HepG2 (cell line): ENCODE data around the gene DNMBP. TPM values are rescaled to one million over a fixed set of nuclear protein-coding genes. Genes with fewer than 3 reads are reported as not detected.

ENCODE experiments used
- ATAC-seq: fragments of 200-7000 bp; cut with Tn5 transposase; 3 replicates; pipeline ENCODE4 v1.9.1; 2020; ENCODE audit warnings: mild to moderate bottlenecking, moderate library complexity
- BruUV-seq: library from RNA; stranded (reverse); fragments of 400-500 nt; replicated peaks from 2 replicates; lab custom pipeline; 2021; lab: Mats Ljungman, UMichigan
- CTCF ChIA-PET: fragments of 300-600 bp; formaldehyde crosslinking; extraction: SDS; loops from one replicate; lab custom pipeline; 2021; ENCODE audit warnings: low total read pairs, inconsistent platforms, low intra/inter-chr PET ratio; lab: Yijun Ruan, JAX
- POLR2A ChIA-PET: fragments of 350-600 bp; sonication (Branson Sonifier 250); formaldehyde crosslinking; loops from one replicate; lab custom pipeline; 2020; ENCODE audit warnings: antibody characterized with exemption, inconsistent platforms; lab: Yijun Ruan, JAX
- DNase-seq: peaks from one replicate; pipeline ENCODE4 v3.0.0-alpha.2; 2015; ENCODE audit warnings: low spot score
- FAIRE-seq: peaks from 3 replicates; lab custom pipeline; 2011; peaks lifted over from hg19 to GRCh38; lab: Jason Lieb, UNC
- H2AFZ ChIP-seq: one replicate; pipeline ENCODE4 v1.6.1; 2011; ENCODE audit warnings: low read length, inconsistent platforms
- H3K27ac ChIP-seq: fragments of 300-600 bp; 3 replicates; pipeline ENCODE4 v1.8.0; 2011; ENCODE audit warnings: mixed run types, mild to moderate bottlenecking, mixed read lengths, low read length, inconsistent platforms; ENCODE audit not compliant: insufficient read depth; ENCODE audit errors: extremely low read length
- H3K27me3 ChIP-seq, 2 experiments: fragments of 200-600 bp in 1 of 2; 2 replicates in 1 of 2; 3 replicates in 1 of 2; pipeline versions ENCODE4 v1.6.0 to v1.8.0; 2011; ENCODE audit warnings: low read length in 2 of 2, mild to moderate bottlenecking in 2 of 2, moderate library complexity in 2 of 2, inconsistent platforms in 1 of 2; ENCODE audit not compliant: insufficient read depth in 2 of 2, control insufficient read depth in 1 of 2
- H3K36me3 ChIP-seq, 2 experiments: fragments of 200-600 bp in 1 of 2; replicated peaks in 1 of 2; 2 replicates in 1 of 2; 3 replicates in 1 of 2; pipeline versions ENCODE4 v1.5.1 to v1.8.0; 2011; ENCODE audit warnings: low read length in 2 of 2, inconsistent platforms in 1 of 2; ENCODE audit not compliant: insufficient read depth in 2 of 2, control insufficient read depth in 1 of 2
- H3K4me1 ChIP-seq: 2 replicates; pipeline ENCODE4 v1.5.1; 2012; ENCODE audit warnings: low read length, inconsistent platforms; ENCODE audit not compliant: insufficient read depth
- H3K4me2 ChIP-seq: 2 replicates; pipeline ENCODE4 v1.6.0; 2011; ENCODE audit warnings: low read depth, low read length, inconsistent platforms
- H3K4me3 ChIP-seq, 3 experiments: fragments of 200-600 bp in 1 of 3; sonication (generic), shearing (Covaris generic) in 1 of 3; replicated peaks in 1 of 3; 2 replicates each; pipeline ENCODE4 v1.5.1; 2011 to 2016; ENCODE audit warnings: low read length in 3 of 3, inconsistent platforms in 2 of 3, low read depth in 2 of 3, mild to moderate bottlenecking in 2 of 3, control low read depth in 1 of 3, mixed read lengths in 1 of 3; ENCODE audit not compliant: insufficient read depth in 1 of 3
- H3K79me2 ChIP-seq: one replicate; pipeline ENCODE4 v1.6.1; 2011; ENCODE audit warnings: low read length, inconsistent platforms; ENCODE audit not compliant: insufficient read depth
- H3K9ac ChIP-seq: 2 replicates; pipeline ENCODE4 v1.6.0; 2011; ENCODE audit warnings: mild to moderate bottlenecking, low read depth, low read length, inconsistent platforms; ENCODE audit not compliant: insufficient read depth
- H3K9me3 ChIP-seq: 2 replicates; pipeline ENCODE4 v1.5.1; 2012; ENCODE audit warnings: mild to moderate bottlenecking, low read length
- H4K20me1 ChIP-seq: 2 replicates; pipeline ENCODE4 v1.6.0; 2011; ENCODE audit warnings: inconsistent platforms, mild to moderate bottlenecking, low read length, moderate library complexity; ENCODE audit not compliant: insufficient read depth
- ARID2 ChIP-seq: sonication (generic); formaldehyde crosslinking; IDR thresholded peaks from 2 replicates; pipeline ENCODE4 v1.8.1; 2022; ENCODE audit warnings: mild to moderate bottlenecking, missing genetic modification reagents, borderline replicate concordance
- ETV5 ChIP-seq: IDR thresholded peaks from 2 replicates; pipeline ENCODE4 v1.6.1; 2018; ENCODE audit warnings: missing biosample characterization, missing genetic modification reagents, inconsistent platforms, borderline replicate concordance
- FOSL2 ChIP-seq: sonication (generic); formaldehyde crosslinking; IDR thresholded peaks from 2 replicates; pipeline ENCODE4 v1.4.0; 2020; ENCODE audit warnings: missing genetic modification reagents
- GTF2F1 ChIP-seq: fragments of 150-350 bp; IDR thresholded peaks from 2 replicates; pipeline ENCODE4 v1.6.1; 2014; ENCODE audit warnings: low read length
- KDM1A ChIP-seq: IDR thresholded peaks from 2 replicates; pipeline ENCODE4 v1.6.1; 2016; ENCODE audit warnings: missing compliant biosample characterization
- MLXIP ChIP-seq: sonication (generic); formaldehyde crosslinking; IDR thresholded peaks from 2 replicates; pipeline ENCODE4 v1.9.0; 2021; ENCODE audit warnings: missing genetic modification reagents, borderline replicate concordance
- NFATC3 ChIP-seq: sonication (generic); formaldehyde crosslinking; IDR thresholded peaks from 2 replicates; pipeline ENCODE4 v1.5.1; 2020; ENCODE audit warnings: mild to moderate bottlenecking, missing genetic modification reagents
- NFRKB ChIP-seq: fragments of 450-650 bp; IDR thresholded peaks from 2 replicates; pipeline ENCODE4 v1.6.1; 2017
- PAX8 ChIP-seq: sonication (generic); formaldehyde crosslinking; IDR thresholded peaks from 2 replicates; pipeline ENCODE4 v1.8.0; 2022; ENCODE audit warnings: mild to moderate bottlenecking, missing genetic modification reagents, borderline replicate concordance
- POLR2A ChIP-seq, 2 experiments: IDR thresholded peaks; 2 replicates each; pipeline ENCODE4 v1.6.1; 2011; ENCODE audit warnings: low read depth in 2 of 2, low read length in 2 of 2, mild to moderate bottlenecking in 1 of 2, moderate library complexity in 1 of 2; ENCODE audit not compliant: insufficient read depth in 1 of 2
- SMARCE1 ChIP-seq: fragments of 450-650 bp; IDR thresholded peaks from 2 replicates; pipeline ENCODE4 v1.6.1; 2017; ENCODE audit warnings: borderline replicate concordance
- ZBTB1 ChIP-seq: sonication (generic); formaldehyde crosslinking; IDR thresholded peaks from 2 replicates; pipeline ENCODE4 v1.4.0; 2020; ENCODE audit warnings: missing genetic modification reagents, borderline replicate concordance
- ZNF160 ChIP-seq: sonication (generic); formaldehyde crosslinking; IDR thresholded peaks from 2 replicates; pipeline ENCODE4 v1.8.0; 2022; ENCODE audit warnings: mild to moderate bottlenecking, inconsistent platforms, missing genetic modification reagents
- ZNF678 ChIP-seq: sonication (generic); formaldehyde crosslinking; IDR thresholded peaks from 2 replicates; pipeline ENCODE4 v1.4.0; 2020; ENCODE audit warnings: mild to moderate bottlenecking, missing genetic modification reagents
- ZNF75D ChIP-seq: sonication (generic); formaldehyde crosslinking; IDR thresholded peaks from 2 replicates; pipeline ENCODE4 v1.8.1; 2023; ENCODE audit warnings: missing genetic modification reagents, mild to moderate bottlenecking, borderline replicate concordance
- WGBS: methylation state at CpG from one replicate; pipeline ENCODE4 v1.1.6; 2017; ENCODE audit warnings: low lambda C conversion rate; 5-methylcytosine and 5-hydroxymethylcytosine counted together
- in situ Hi-C: cut with HindIII; loops from 2 replicates; pipeline ENCODE4 v1.10.0; 2017; ENCODE audit warnings: low pct_unique_long_range_greater_than_20kb; ENCODE audit not compliant: extremely low pct_ligation_motif_present
- intact Hi-C: fragments of 100-400 bp; cut with micrococcal nuclease; formaldehyde crosslinking; loops from one replicate; pipeline ENCODE4 v1.10.0; 2022; ENCODE audit not compliant: unreplicated experiment
- polyA plus RNA-seq, 8 experiments: library from polyadenylated mRNA; depleted of rRNA in 3 of 8; stranded (reverse) in 7 of 8; unstranded in 1 of 8; fragments of >200 nt; fragmentation: Illumina TruSeq in 4 of 8; extraction: Trizol in 4 of 8; gene quantifications; 2 replicates each; pipeline versions ENCODE4 v1.2.1 to v1.2.3, GENCODE V29; 2011 to 2016; ENCODE audit warnings: low read depth in 4 of 8, missing spikeins in 1 of 8, mixed read lengths in 1 of 8; ENCODE audit not compliant: insufficient read depth in 1 of 8
- total RNA-seq, 5 experiments: library from RNA; depleted of rRNA; stranded (reverse); fragments of >200 nt; fragmentation: Illumina TruSeq; extraction: Trizol; gene quantifications; 2 replicates each; pipeline ENCODE4 v1.2.3, GENCODE V29; 2016; ENCODE audit warnings: low read depth in 1 of 5
- TF ChIP-seq, protein P1 (sequence below): IDR thresholded peaks from 2 replicates; pipeline ENCODE4 v1.6.1; 2016

DNMBP gene
- total and polyA plus RNA-seq, 2 of the 13 experiments (the other 11 are each of a cell fraction or from before 2014, with no cell fraction given), result 3.6 to 6.3 TPM

GRCh38 chr10:100043344-100043743 lies 33.6 kb upstream of the DNMBP start:
- Histone ChIP-seq H3K4me3 (no peak overlapping the region), H3K36me3 (peaks cover 4 to 9% of the 10 kb centered on the region in 2 experiments; a peak in 4 of 5 replicates), H3K9ac (no peak overlapping the region)
- FAIRE-seq, result no peak
- TF ChIP-seq ARID2 (CRISPR knock-in tag) (no peak), FOSL2 (CRISPR knock-in tag) (peak; percentile 35; the same call in 1 of the 2 replicates)
- TF ChIP-seq, protein P1, sequence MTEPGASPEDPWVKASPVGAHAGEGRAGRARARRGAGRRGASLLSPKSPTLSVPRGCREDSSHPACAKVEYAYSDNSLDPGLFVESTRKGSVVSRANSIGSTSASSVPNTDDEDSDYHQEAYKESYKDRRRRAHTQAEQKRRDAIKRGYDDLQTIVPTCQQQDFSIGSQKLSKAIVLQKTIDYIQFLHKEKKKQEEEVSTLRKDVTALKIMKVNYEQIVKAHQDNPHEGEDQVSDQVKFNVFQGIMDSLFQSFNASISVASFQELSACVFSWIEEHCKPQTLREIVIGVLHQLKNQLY (CRISPR knock-in tag), result no peak
- TF ChIP-seq, all 625 proteins: peak for 1
- intact Hi-C loops, result no loop called here
- no peak for ATAC-seq
- Histone ChIP-seq H3K27ac (no peak overlapping the region), H3K27me3 (no peaks in the 10 kb centered on the region), H2AFZ (no peak overlapping the region), H3K4me2 (no peak overlapping the region), H3K4me1 (peaks cover 20% of the 10 kb centered on the region), H3K9me3 (no peaks in the 10 kb centered on the region), H3K79me2 (no peaks in the 10 kb centered on the region), H4K20me1 (no peaks in the 10 kb centered on the region)
- 93% methylated on average over 2 of the region's 2 CpGs for WGBS
- ChIA-PET POLR2A (no interaction called here), CTCF (no interaction called here)
- DNase-seq, result no peak
- in situ Hi-C loops, result no loop called here
- no TSS peak for BruUV-seq

DNA sequence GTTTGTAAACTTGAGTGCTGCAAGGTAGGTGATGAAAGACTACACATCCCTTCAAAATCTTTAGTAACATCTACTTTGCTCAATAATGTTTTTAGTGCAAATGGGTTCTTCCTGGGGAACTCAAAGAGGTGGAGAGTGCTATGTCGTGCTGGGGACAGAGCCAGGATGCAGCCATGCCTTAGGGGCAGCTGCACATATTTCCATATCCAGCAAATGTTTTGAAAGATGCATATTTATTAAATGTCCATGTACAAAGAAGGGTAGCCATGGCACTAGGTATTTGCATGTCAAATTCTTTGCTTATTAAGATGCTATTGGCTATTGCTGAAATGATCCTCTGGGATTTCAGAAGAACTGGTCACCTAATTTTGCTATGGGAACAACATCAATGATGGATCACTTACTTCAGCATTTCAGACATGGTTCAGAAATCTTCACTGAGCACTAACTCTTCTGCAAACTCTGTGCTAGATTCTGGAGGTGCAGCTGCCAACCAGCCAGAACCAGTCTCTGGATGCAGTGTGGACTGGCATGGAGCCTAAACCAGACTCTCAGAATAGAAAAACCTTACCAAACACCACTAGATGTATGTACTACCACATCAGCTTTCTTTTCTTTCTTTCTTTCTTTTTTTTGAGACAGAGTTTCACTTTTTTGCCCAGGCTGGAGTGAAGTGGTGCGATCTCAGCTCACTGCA lies 31.7 kb upstream of the DNMBP start:
- H3K9ac ChIP-seq, result no peak overlapping the region
- H2AFZ ChIP-seq, result no peak overlapping the region
- peaks cover 29% of the 10 kb centered on the region for H3K4me1 ChIP-seq
- no peaks in the 10 kb centered on the region for H3K79me2 ChIP-seq
- no peaks in the 10 kb centered on the region for H3K9me3 ChIP-seq
- POLR2A ChIA-PET, result no interaction called here
- H4K20me1 ChIP-seq, result no peaks in the 10 kb centered on the region
- WGBS, result 91% methylated on average over 2 of the region's 2 CpGs
- H3K27ac ChIP-seq, result no peak overlapping the region
- no peak overlapping the region for H3K4me2 ChIP-seq
- CTCF ChIA-PET, result no interaction called here
- BruUV-seq, result no TSS peak
- H3K27me3 ChIP-seq, result no peaks in the 10 kb centered on the region
- peaks cover 2 to 9% of the 10 kb centered on the region in 2 experiments; a peak in 2 of 5 replicates for H3K36me3 ChIP-seq
- in situ Hi-C loops, result no loop called here
- FAIRE-seq (no peak), ATAC-seq (no peak), DNase-seq (no peak)
- H3K4me3 ChIP-seq, result no peak overlapping the region
- intact Hi-C loops, result no loop called here
- TF ChIP-seq ZBTB1 (CRISPR knock-in tag) (no peak), SMARCE1 (no peak), PAX8 (CRISPR knock-in tag) (no peak), MLXIP (no peak), ZNF75D (CRISPR knock-in tag) (no peak), ZNF678 (CRISPR knock-in tag) (no peak), NFATC3 (CRISPR knock-in tag) (no peak), KDM1A (no peak), GTF2F1 (no peak), ETV5 (CRISPR knock-in tag) (no peak), POLR2A (IDR thresholded peaks at IDR 0.05; ENCODE audit: insufficient read depth in 1 of 2, low read depth in 2 of 2, low read length in 2 of 2) (no peak), ZNF160 (CRISPR knock-in tag) (no peak), NFRKB (no peak)
